A549 (cell line): ENCODE measurements around the gene SENP7. TPM values are rescaled to one million over a fixed set of nuclear protein-coding genes. Genes with fewer than 3 reads are reported as not detected.

ENCODE experiments used
- ATAC-seq, 2 experiments: fragments of 200-7000 bp in 1 of 2; fragments of >200 bp in 1 of 2; cut with Nextera tagmentation in 1 of 2; cut with Tn5 transposase in 1 of 2; 3 replicates each; pipeline versions ENCODE4 v1.8.0 to v1.9.1; 2018 to 2020; ENCODE audit warnings: mild to moderate bottlenecking in 1 of 2, moderate library complexity in 1 of 2
- CTCF ChIA-PET: fragments of 300-600 bp; sonication (Branson Sonifier 250); formaldehyde crosslinking; extraction: SDS; loops from one replicate; lab custom pipeline; 2021; ENCODE audit warnings: antibody characterized with exemption, inconsistent platforms; lab: Yijun Ruan, JAX
- POLR2A ChIA-PET: fragments of 350-600 bp; formaldehyde crosslinking; extraction: SDS; loops from one replicate; lab custom pipeline; 2021; ENCODE audit warnings: antibody characterized with exemption, inconsistent platforms; lab: Yijun Ruan, JAX
- DNase-seq, 2 experiments: peaks; one replicate each; pipeline versions ENCODE4 v3.0.0 to v3.0.0-alpha.2; 2011 to 2016; ENCODE audit warnings: low read depth in 1 of 2, low spot score in 1 of 2
- FAIRE-seq: peaks from 2 replicates; lab custom pipeline; 2011; peaks lifted over from hg19 to GRCh38; lab: Jason Lieb, UNC
- H3K27ac ChIP-seq, 2 experiments: fragments of >200 bp; sonication (Bioruptor Twin); formaldehyde crosslinking; 3 replicates each; pipeline ENCODE4 v1.5.1; 2016 to 2017
- H3K4me1 ChIP-seq: fragments of >200 bp; sonication (Bioruptor Twin); formaldehyde crosslinking; 3 replicates; pipeline ENCODE4 v1.6.1; 2016
- H3K4me2 ChIP-seq: fragments of >200 bp; sonication (Bioruptor Twin); formaldehyde crosslinking; 3 replicates; pipeline ENCODE4 v1.6.1; 2016
- H3K4me3 ChIP-seq: fragments of >200 bp; sonication (Bioruptor Twin); formaldehyde crosslinking; 3 replicates; pipeline ENCODE4 v1.5.1; 2016
- H3K9me3 ChIP-seq: fragments of >200 bp; sonication (Bioruptor Twin); formaldehyde crosslinking; 3 replicates; pipeline ENCODE4 v1.6.1; 2016
- BCL3 ChIP-seq: fragments of >200 bp; sonication (Bioruptor Twin); formaldehyde crosslinking; IDR thresholded peaks from 3 replicates; pipeline ENCODE4 v1.6.1; 2016
- BHLHE40 ChIP-seq: IDR thresholded peaks from 2 replicates; pipeline ENCODE4 v1.6.1; 2012; ENCODE audit warnings: low read depth, low read length, inconsistent platforms
- CBX8 ChIP-seq: fragments of 200-600 bp; sonication (generic); IDR thresholded peaks from 2 replicates; pipeline ENCODE4 v1.6.1; 2016
- CEBPB ChIP-seq, 2 experiments: fragments of >200 bp in 1 of 2; sonication (Bioruptor Twin) in 1 of 2; formaldehyde crosslinking in 1 of 2; IDR thresholded peaks; 2 replicates each; pipeline ENCODE4 v1.6.1; 2012 to 2016
- CHD4 ChIP-seq: fragments of 200-600 bp; sonication (generic); IDR thresholded peaks from 2 replicates; pipeline ENCODE4 v1.6.1; 2016; ENCODE audit warnings: antibody characterized with exemption, mild to moderate bottlenecking, borderline replicate concordance
- E2F6 ChIP-seq: IDR thresholded peaks from 2 replicates; pipeline ENCODE4 v1.6.1; 2012; ENCODE audit warnings: low read depth, borderline replicate concordance
- EHMT2 ChIP-seq: fragments of 200-600 bp; sonication (generic); IDR thresholded peaks from 2 replicates; pipeline ENCODE4 v1.6.1; 2016; ENCODE audit warnings: antibody characterized with exemption, low read depth, mild to moderate bottlenecking, moderate library complexity
- FOSL2 ChIP-seq, 2 experiments: fragments of 450-650 bp in 1 of 2; fragments of >200 bp in 1 of 2; sonication (Bioruptor Twin) in 1 of 2; formaldehyde crosslinking; IDR thresholded peaks; 2 replicates each; pipeline versions ENCODE4 v1.5.0 to v1.6.1; 2016 to 2020; ENCODE audit warnings: mild to moderate bottlenecking in 1 of 2, moderate library complexity in 1 of 2
- FOXS1 ChIP-seq: fragments of 250-450 bp; sonication (Bioruptor Pico); IDR thresholded peaks from 2 replicates; pipeline ENCODE4 v1.5.0; 2020; ENCODE audit warnings: mild to moderate bottlenecking, moderate library complexity
- HES2 ChIP-seq: fragments of >200 bp; sonication (Bioruptor Twin); formaldehyde crosslinking; IDR thresholded peaks from 2 replicates; pipeline ENCODE4 v1.6.1; 2016
- HMGXB4 ChIP-seq: fragments of 250-450 bp; sonication (Bioruptor Pico); IDR thresholded peaks from 2 replicates; pipeline ENCODE4 v1.5.0; 2021; ENCODE audit warnings: mild to moderate bottlenecking, moderate library complexity, borderline replicate concordance
- JUN ChIP-seq, 2 experiments: fragments of >200 bp; sonication (Bioruptor Twin); formaldehyde crosslinking; IDR thresholded peaks; 2 replicates in 1 of 2; 3 replicates in 1 of 2; pipeline ENCODE4 v1.6.1; 2016 to 2017
- KDM1A ChIP-seq: fragments of 200-600 bp; sonication (generic); IDR thresholded peaks from 2 replicates; pipeline ENCODE4 v1.6.1; 2016; ENCODE audit warnings: low read depth, mild to moderate bottlenecking
- MAZ ChIP-seq: fragments of 150-350 bp; IDR thresholded peaks from 2 replicates; pipeline ENCODE4 v1.6.1; 2014; ENCODE audit warnings: antibody characterized with exemption, low read depth, low read length, borderline replicate concordance
- NFE2L2 ChIP-seq: fragments of 150-350 bp; conservative IDR thresholded peaks from 2 replicates; pipeline ENCODE4 v1.6.1; 2014; ENCODE audit warnings: low read length
- NPAS2 ChIP-seq: fragments of 250-450 bp; sonication (Bioruptor Pico); IDR thresholded peaks from 2 replicates; pipeline ENCODE4 v1.8.0; 2022; ENCODE audit warnings: mild to moderate bottlenecking, moderate library complexity, borderline replicate concordance
- PHF8 ChIP-seq: fragments of 200-600 bp; sonication (generic); IDR thresholded peaks from 2 replicates; pipeline ENCODE4 v1.6.1; 2016; ENCODE audit warnings: low read depth, mild to moderate bottlenecking, antibody characterized with exemption, moderate library complexity, borderline replicate concordance
- POLR2AphosphoS2 ChIP-seq: conservative IDR thresholded peaks from 2 replicates; pipeline ENCODE4 v1.6.1; 2012; ENCODE audit warnings: low read length, improper control_type of control experiment, inconsistent platforms
- RARB ChIP-seq: fragments of 250-450 bp; sonication (Bioruptor Pico); IDR thresholded peaks from 2 replicates; pipeline ENCODE4 v1.8.0; 2021; ENCODE audit warnings: mild to moderate bottlenecking, moderate library complexity
- REST ChIP-seq: fragments of 200-600 bp; sonication (generic); IDR thresholded peaks from 2 replicates; pipeline ENCODE4 v1.6.1; 2016; ENCODE audit warnings: antibody characterized with exemption, mild to moderate bottlenecking, moderate library complexity
- RFX5 ChIP-seq: fragments of 450-650 bp; IDR thresholded peaks from 2 replicates; pipeline ENCODE4 v1.7.1; 2014; ENCODE audit warnings: antibody characterized with exemption, mild to moderate bottlenecking, moderate library complexity
- ZFP36 ChIP-seq: fragments of 450-650 bp; IDR thresholded peaks from 2 replicates; pipeline ENCODE4 v1.6.1; 2014; ENCODE audit warnings: borderline replicate concordance; ENCODE audit not compliant: partially characterized antibody
- ZSCAN20 ChIP-seq: fragments of 250-450 bp; sonication (Bioruptor Pico); IDR thresholded peaks from 2 replicates; pipeline ENCODE4 v1.8.0; 2022; ENCODE audit warnings: mild to moderate bottlenecking, moderate library complexity
- WGBS: methylation state at CpG from one replicate; pipeline ENCODE4 v1.1.6; 2017; ENCODE audit errors: missing lambda C conversion rate; 5-methylcytosine and 5-hydroxymethylcytosine counted together
- polyA plus RNA-seq, 4 experiments: library from polyadenylated mRNA; depleted of rRNA in 3 of 4; stranded (reverse); fragments of >200 nt; fragmentation: RNase III in 1 of 4; extraction: RNeasy Plus Mini Kit Qiagen cat#74134 plus additional on column Dnase treatment in 1 of 4; gene quantifications; 2 replicates in 3 of 4; 3 replicates in 1 of 4; pipeline ENCODE4 v1.2.3, GENCODE V29; 2011 to 2017

The SENP7 gene
- polyA plus RNA-seq, 2 of the 4 experiments (the other 2 are of a cell fraction) = 3.1 to 10.3 TPM

- 0 out of 5 replicates have a peak, but pooled peaks of 1 of the 2 experiments have one; percentile 10 for TF ChIP-seq JUN (IDR thresholded peaks at IDR 0.05)
- no peak for TF ChIP-seq EHMT2
- FAIRE-seq (no peak), DNase-seq (no peak), ATAC-seq (peak; percentile 64 to 71; a peak in 4 of 6 replicates)
- Histone ChIP-seq H3K27ac (peak overlapping the region; percentile 88 to 89), H3K4me2 (peak overlapping the region; percentile 78), H3K4me3 (peak overlapping the region; percentile 69), H3K4me1 (peaks cover 5% of the 10 kb centered on the region; the same call in 1 of the 3 replicates), H3K9me3 (no peaks in the 10 kb centered on the region)
- CTCF ChIA-PET = interaction anchor here (1.3 to 1.4 kb wide), 2 partner anchors 317 to 326 kb away, joined by 3 read pairs; no protein-coding TSS in a partner anchor
- 1% methylated on average over 9 of the region's 9 CpGs for WGBS
- POLR2A ChIA-PET = interaction anchor here (1.4 to 2.1 kb wide), 2 partner anchors 49 to 62 kb away, joined by 5 to 8 read pairs; partner anchors contain the start of genes PCNP and TRMT10C
Observed at GRCh38 chr3:101512396-101512645, 691 bp downstream of the SENP7 start.

- CTCF ChIA-PET = interaction anchor here (2.1 kb wide), 1 partner anchor 8 kb away, joined by 7 read pairs; no protein-coding TSS in a partner anchor
- TF ChIP-seq ZSCAN20 (CRISPR knock-in tag) (no peak), FOXS1 (CRISPR knock-in tag) (no peak), BHLHE40 (no peak)
- DNase-seq (no peak), ATAC-seq (no peak), FAIRE-seq (no peak)
- no peak overlapping the region for H3K27ac ChIP-seq
- POLR2A ChIA-PET = no interaction called here
- peaks cover 5% of the 10 kb centered on the region; the same call in 1 of the 3 replicates for H3K4me1 ChIP-seq
- no peaks in the 10 kb centered on the region for H3K9me3 ChIP-seq
- 74% methylated on average over 3 of the region's 3 CpGs for WGBS
- no peak overlapping the region for H3K4me2 ChIP-seq
- H3K4me3 ChIP-seq = no peak overlapping the region
Observed at GRCh38 chr3:101509811-101510210, 3.2 kb downstream of the SENP7 start.

GRCh38 chr3:101509281-101509680, 3.7 kb downstream of the SENP7 start:
- POLR2A ChIA-PET = no interaction called here
- Histone ChIP-seq H3K9me3 (no peaks in the 10 kb centered on the region), H3K4me2 (no peak overlapping the region), H3K4me3 (no peak overlapping the region), H3K27ac (no peak overlapping the region), H3K4me1 (peaks cover 5% of the 10 kb centered on the region; the same call in 1 of the 3 replicates)
- CTCF ChIA-PET = interaction anchor here (0.7 to 2.1 kb wide), 2 partner anchors 9 to 314 kb away, joined by 3 to 7 read pairs; no protein-coding TSS in a partner anchor
- ATAC-seq (no peak), FAIRE-seq (no peak), DNase-seq (no peak)
- no peak for TF ChIP-seq ZFP36
- TF ChIP-seq RFX5 = no peak
- TF ChIP-seq NFE2L2 = no peak
- TF ChIP-seq KDM1A = no peak
- TF ChIP-seq MAZ = no peak
- no peak for TF ChIP-seq CHD4
- TF ChIP-seq PHF8 = no peak
- no peak for TF ChIP-seq FOSL2 (IDR thresholded peaks at IDR 0.05)
- no peak for TF ChIP-seq FOSL2 (CRISPR knock-in tag; IDR thresholded peaks at IDR 0.05)
- TF ChIP-seq E2F6 = no peak
- no peak for TF ChIP-seq NPAS2
- no peak for TF ChIP-seq CBX8
- 89% methylated on average over 3 of the region's 3 CpGs for WGBS

GRCh38 chr3:101501783-101502182, 11.2 kb downstream of the SENP7 start:
- no peak for FAIRE-seq
- no peak for ATAC-seq
- Histone ChIP-seq H3K4me3 (no peak overlapping the region), H3K9me3 (no peaks in the 10 kb centered on the region), H3K27ac (no peak overlapping the region), H3K4me1 (0 out of 3 replicates have a peak, but pooled peaks cover 3% of the 10 kb centered on the region), H3K4me2 (no peak overlapping the region)
- DNase-seq = no peak
- ChIA-PET POLR2A (no interaction called here), CTCF (no interaction called here)
- WGBS = 62% methylated on average over 3 of the region's 3 CpGs
- TF ChIP-seq POLR2AphosphoS2 = no peak
- no peak for TF ChIP-seq HMGXB4
- TF ChIP-seq KDM1A = no peak
- TF ChIP-seq HES2 = no peak
- no peak for TF ChIP-seq CEBPB (IDR thresholded peaks at IDR 0.05)
- TF ChIP-seq BCL3 = no peak
- TF ChIP-seq ZSCAN20 (CRISPR knock-in tag) = no peak
- no peak for TF ChIP-seq REST
- TF ChIP-seq EHMT2 = no peak
- no peak for TF ChIP-seq RARB (CRISPR knock-in tag)
